Choroid plexus epithelial cell (primary cell): ENCODE results near the gene KLF13.

Experiments
- DNase-seq: peaks from one replicate; pipeline ENCODE4 v3.0.0-alpha.2; 2010; ENCODE audit warnings: low read depth
- H3K4me3 ChIP-seq: 2 replicates; pipeline ENCODE4 v1.5.1; 2011; ENCODE audit warnings: low read depth, mild to moderate bottlenecking, control low read depth, low read length, moderate library complexity
- CTCF ChIP-seq: conservative IDR thresholded peaks from 2 replicates; pipeline ENCODE4 v1.5.1; 2011; ENCODE audit warnings: low read depth, mild to moderate bottlenecking, control low read depth, inconsistent platforms, low read length, moderate library complexity

Gene KLF13

DNA sequence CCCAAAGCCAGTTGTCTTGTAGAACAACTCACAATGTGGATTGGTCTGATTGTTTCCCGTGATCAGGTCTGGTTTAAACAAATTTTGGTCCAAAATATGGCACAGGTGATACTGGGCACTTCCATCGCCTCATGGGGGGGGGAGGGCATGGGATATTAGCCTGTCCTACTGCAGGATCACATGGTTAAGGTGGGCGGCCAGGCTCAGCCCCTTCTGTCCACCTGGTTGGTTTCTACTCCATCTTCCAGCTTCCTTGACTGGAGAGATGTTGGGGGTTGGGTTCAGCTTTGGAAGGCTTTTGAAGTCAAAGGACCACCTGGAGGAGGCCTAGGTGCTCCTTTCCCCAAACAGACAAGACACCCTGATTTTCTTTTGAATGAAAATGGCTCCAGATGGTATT is 7.2 kb downstream of the KLF13 start:
- TF ChIP-seq CTCF = no peak
- H3K4me3 ChIP-seq = no peak overlapping the region
- DNase-seq = no peak

DNA sequence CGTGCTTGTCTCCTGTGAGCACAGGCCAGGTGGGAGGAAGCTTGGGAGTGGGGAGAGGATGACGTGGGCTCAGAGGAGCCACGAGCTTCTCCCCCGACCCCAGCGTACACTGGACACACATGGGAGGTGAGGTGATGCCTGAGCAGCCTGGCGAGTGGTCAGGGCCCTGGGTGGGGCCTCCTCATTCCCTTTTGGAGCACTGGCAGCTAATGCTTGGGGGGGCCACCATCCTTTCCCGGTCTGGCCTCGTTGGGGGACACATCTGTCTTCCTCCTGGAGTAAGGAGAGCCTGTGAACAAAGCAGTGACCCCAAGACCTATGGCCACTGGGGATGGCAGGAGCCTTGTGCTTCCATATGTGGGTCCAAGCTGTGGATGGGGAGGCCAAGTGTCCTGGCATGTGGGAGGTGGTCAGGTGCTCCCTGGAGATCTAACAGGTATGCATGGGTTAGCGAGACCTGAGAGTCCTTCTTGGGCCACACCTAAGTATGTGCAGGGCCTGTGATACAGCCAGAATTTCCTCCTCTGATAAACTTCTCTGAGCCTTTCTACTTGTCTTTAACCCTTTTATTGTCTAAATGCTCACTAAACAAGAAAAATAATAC is 9.5 kb downstream of the KLF13 start:
- no peak overlapping the region for H3K4me3 ChIP-seq
- no peak for DNase-seq
- TF ChIP-seq CTCF = no peak

DNA sequence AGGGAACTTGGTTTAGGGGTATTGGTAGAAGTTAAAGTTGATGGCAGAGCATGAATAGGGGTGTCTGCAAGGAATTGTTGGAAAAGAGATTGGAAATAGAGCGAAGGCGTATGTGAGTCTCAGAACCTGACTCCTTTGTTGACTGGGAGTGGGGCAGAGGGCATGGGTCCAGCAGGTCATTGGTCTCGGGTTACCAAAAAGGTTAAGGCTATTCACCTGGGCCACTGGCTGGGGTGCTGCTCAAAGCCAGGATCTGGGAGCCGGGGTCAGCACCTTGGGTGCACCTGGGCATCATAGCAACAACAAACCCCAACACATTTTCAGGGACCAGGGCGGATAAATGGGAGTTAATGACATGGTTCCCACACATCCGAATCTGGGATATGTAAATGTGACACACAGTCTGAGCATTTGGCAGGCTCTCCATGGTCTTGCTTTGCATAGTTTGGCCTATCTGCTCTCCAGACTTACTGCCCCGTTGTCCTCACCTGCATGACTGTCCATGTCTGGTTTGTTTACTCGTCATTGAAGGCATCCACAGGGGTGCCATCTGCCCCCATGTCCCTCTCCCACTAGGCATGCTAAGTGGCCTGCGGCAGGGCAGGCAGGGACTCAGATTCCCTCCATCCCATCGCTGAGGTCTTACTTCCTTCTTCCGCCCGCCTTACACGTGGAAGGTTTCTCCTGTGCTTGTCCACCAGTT is 10.1 kb downstream of the KLF13 start:
- DNase-seq = no peak
- H3K4me3 ChIP-seq = no peak overlapping the region
- no peak for TF ChIP-seq CTCF

DNA sequence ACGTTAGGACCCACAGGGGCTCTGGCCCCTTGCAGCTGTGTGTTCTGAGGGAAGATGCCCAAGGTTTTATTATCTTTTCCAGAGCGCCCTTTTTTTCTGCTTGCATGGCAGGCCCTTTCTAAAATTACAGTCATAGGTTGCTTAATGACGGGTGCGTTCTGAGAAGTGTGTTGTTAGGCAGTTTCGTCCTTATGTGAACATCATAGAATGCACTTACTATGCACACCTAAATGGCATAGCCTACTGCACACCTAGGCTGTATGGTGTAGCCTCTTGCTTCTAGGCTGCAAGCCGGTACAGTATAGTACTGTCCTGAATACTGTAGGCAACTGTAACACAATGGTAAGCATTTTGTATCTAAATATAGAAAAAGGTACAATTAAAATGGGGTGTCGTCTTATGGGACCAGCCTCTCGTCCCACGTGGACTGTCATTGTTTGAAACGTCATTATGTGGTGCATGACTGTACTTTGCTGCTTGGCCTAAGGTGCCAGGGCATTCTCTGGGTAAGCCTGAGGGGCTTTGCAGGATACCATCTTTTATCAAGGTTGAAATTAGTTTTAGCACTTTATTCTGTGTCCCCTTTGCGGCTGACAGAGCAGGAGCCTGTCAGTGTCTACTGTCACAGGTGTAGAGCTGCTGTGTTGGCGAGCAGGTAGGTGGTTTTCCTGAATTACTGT is 10.9 kb downstream of the KLF13 start:
- no peak for TF ChIP-seq CTCF
- no peak overlapping the region for H3K4me3 ChIP-seq
- no peak for DNase-seq

DNA sequence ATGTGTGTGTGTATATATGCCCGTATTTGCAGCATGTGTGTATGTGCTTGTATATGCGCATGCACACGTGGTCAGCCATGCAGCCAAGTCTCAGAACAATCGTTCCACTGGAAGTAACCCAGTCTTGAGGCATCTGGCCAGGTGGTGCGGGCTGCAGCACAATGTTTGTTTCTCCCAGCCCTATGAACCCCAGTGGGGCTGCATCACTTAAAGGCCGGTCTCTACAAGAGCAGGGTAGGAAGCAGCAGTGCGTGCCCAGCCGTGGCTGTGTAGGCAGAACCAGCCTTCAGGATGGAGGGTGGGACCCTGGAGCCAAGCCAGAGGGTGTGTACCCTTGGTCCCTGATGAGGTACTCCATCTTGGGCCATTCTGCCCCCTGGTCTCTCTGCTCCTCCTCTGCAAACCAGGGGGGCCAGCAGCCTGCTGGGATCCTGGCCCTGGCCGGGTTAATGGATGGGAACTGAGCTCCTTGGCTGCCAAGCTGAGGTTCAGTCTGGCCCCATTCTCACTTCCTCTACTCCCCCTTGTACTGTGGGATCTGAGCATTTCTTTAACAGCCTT is 11.8 kb downstream of the KLF13 start:
- DNase-seq = no peak
- TF ChIP-seq CTCF = no peak
- H3K4me3 ChIP-seq = no peak overlapping the region

DNA sequence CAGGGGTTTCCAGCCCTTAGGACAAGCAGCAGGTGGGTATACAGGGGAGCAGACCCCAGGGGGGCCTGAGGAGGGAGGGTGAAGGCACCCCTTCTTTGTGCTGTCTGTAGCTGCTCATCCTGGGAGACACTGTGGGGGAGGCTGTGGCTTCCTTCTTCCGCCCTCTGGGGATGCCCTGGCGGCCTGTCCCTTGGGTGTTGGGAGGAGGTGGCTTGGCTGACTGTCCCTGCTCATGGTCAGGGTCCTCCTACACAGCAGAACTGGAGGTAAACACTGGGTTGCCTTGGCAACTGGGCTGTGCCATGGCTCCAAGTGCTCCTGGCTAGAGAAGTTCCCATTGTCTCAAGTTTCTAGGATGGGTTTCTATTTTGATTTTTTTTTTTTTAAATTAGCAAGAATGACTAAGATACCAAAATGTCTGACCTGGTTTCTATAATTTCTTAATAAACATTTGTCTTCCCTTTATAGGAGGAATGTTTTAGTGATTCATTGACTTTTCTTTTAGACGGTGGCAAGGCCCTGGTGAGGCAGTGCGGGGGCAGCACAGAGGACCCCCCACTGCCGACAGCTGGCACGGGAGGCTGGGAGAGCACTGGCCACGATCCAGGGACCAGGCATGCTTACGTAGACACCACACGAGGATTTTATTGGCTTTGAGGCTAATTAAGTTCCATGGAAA is 12.4 kb downstream of the KLF13 start:
- H3K4me3 ChIP-seq = no peak overlapping the region
- TF ChIP-seq CTCF = no peak
- DNase-seq = peak; percentile 67
